ENCODE data around the gene LONP2.

The LONP2 gene

DNA sequence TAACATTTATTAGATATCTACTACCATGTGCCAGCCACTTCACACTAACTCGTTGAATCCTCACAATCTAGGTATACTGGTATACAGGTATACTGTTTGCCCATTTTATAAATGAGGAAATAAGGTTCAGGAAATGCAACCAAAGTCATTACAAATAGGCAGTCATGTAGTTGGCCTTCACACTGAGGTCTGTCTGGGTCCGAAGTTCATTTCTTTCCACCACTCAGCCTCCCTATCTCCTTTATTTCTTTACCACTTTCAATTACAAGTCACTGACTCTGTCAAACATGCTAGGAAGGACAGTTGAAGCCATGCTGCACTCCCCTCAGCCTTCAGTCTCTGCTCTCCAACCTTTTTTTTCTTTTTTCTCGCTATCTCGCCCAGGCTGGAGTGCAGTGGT, 161.8 kb downstream of the LONP2 start:
- no peak for DNase-seq
